ENCODE measurements around the gene MAPK1. TPM values are rescaled to one million over a fixed set of nuclear protein-coding genes. Genes with fewer than 3 reads are reported as not detected.
A peak's percentile ranks its signal among the peaks of the same experiment; 100 is the strongest.
"Not testable (repeated sequence)": the region's sequence is repeated elsewhere in the genome, so short reads cannot be mapped to it uniquely, and the experiment has no call there.

MAPK1 gene
- total and polyA plus RNA-seq, 9 of the 15 experiments (the other 6 are each of a cell fraction or from before 2014, with no cell fraction given) = 46.3 to 575 (median 283) TPM

GRCh38 chr22:21729184-21729583 lies 138.3 kb downstream of the MAPK1 start:
- H3K79me2 ChIP-seq (ENCODE audit: control insufficient read depth, insufficient read depth, low read length); H3K27ac ChIP-seq (ENCODE audit: extremely low read depth, low read depth, low read length); DNase-seq (ENCODE audit: extremely low read depth in 1 of 4, low spot score in 3 of 4); in situ Hi-C loops (cut with MboI); H3K9me3 ChIP-seq (replicated peaks; ENCODE audit: control insufficient read depth, insufficient read depth, low read depth, low read length); BruUV-seq (replicated peaks); H3K36me3 ChIP-seq (ENCODE audit: control insufficient read depth, insufficient read depth, low read length); H2AFZ ChIP-seq (ENCODE audit: low read depth, low read length); ATAC-seq; H3K9me1 ChIP-seq (ENCODE audit: control insufficient read depth, insufficient read depth, low read length); H3K4me2 ChIP-seq (ENCODE audit: insufficient read depth, low read length); H3K4me3 ChIP-seq; H3K9ac ChIP-seq (ENCODE audit: insufficient read depth in 1 of 2, low read depth in 2 of 2, low read length in 2 of 2); FAIRE-seq; TF ChIP-seq MYC (IDR thresholded peaks at IDR 0.05; ENCODE audit: low read depth, low read length): not testable (repeated sequence)
- TF ChIP-seq ZNF668 (CRISPR knock-in tag; IDR thresholded peaks at IDR 0.05) (peak; percentile 51; the same call in 1 of the 2 replicates), RCOR1 (IDR thresholded peaks at IDR 0.05; ENCODE audit: borderline replicate concordance in 1 of 2, low read depth in 2 of 2, low read length in 2 of 2) (0 out of 4 replicates have a peak, but pooled peaks of 1 of the 2 experiments have one; percentile 41), ZNF384 (IDR thresholded peaks at IDR 0.05; ENCODE audit: low read depth, low read length) (0 out of 2 replicates have a peak, but pooled peaks have one; percentile 7), MYC (CRISPR knock-in tag; IDR thresholded peaks at IDR 0.05; ENCODE audit: borderline replicate concordance, low read depth) (0 out of 2 replicates have a peak, but pooled peaks have one; percentile 23)
- CTCF ChIA-PET (ENCODE audit: low intra/inter-chr PET ratio) = interaction anchor here (0.5 to 0.6 kb wide), 2 partner anchors 63 to 1700 kb away, joined by 3 read pairs; no protein-coding TSS in a partner anchor
- Histone ChIP-seq H3K27me3 (ENCODE audit: control insufficient read depth in 2 of 2, insufficient read depth in 2 of 2, low read length in 2 of 2) (peaks cover 57 to 90% of the 10 kb centered on the region in 2 experiments), H3K4me1 (replicated peaks in 1 of 2; ENCODE audit: control insufficient read depth in 2 of 2, insufficient read depth in 2 of 2, low read length in 2 of 2) (peaks cover 0 to 13% of the 10 kb centered on the region in 2 experiments; a peak in 2 of 5 replicates), H4K20me1 (replicated peaks; ENCODE audit: control insufficient read depth, insufficient read depth, low read length) (peaks cover 38% of the 10 kb centered on the region)
- intact Hi-C loops (cut with micrococcal nuclease) = loop anchor here (2.0 kb wide), 1 partner anchor 20 kb away; no protein-coding TSS in a partner anchor
- 12% methylated on average over 3 of the region's 3 CpGs for WGBS (ENCODE audit: insufficient coverage, low coverage, missing lambda C conversion rate)
- POLR2A ChIA-PET = interaction anchor here (0.6 to 5.3 kb wide), 11 partner anchors 11 to 208 kb away, joined by 3 to 53 read pairs (median 4); partner anchors contain the start of gene SDF2L1
